ENCODE results near the gene LRMDA.

- TF ChIP-seq, protein P1, sequence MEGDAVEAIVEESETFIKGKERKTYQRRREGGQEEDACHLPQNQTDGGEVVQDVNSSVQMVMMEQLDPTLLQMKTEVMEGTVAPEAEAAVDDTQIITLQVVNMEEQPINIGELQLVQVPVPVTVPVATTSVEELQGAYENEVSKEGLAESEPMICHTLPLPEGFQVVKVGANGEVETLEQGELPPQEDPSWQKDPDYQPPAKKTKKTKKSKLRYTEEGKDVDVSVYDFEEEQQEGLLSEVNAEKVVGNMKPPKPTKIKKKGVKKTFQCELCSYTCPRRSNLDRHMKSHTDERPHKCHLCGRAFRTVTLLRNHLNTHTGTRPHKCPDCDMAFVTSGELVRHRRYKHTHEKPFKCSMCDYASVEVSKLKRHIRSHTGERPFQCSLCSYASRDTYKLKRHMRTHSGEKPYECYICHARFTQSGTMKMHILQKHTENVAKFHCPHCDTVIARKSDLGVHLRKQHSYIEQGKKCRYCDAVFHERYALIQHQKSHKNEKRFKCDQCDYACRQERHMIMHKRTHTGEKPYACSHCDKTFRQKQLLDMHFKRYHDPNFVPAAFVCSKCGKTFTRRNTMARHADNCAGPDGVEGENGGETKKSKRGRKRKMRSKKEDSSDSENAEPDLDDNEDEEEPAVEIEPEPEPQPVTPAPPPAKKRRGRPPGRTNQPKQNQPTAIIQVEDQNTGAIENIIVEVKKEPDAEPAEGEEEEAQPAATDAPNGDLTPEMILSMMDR (IDR thresholded peaks at IDR 0.05), result no peak
- no peak for TF ChIP-seq POLR2A (IDR thresholded peaks at IDR 0.05)
Measured at GRCh38 chr10:75624638-75625037, 193.2 kb downstream of the LRMDA start.
